Right lobe of liver (tissue), 4 donors: ENCODE results near the gene TMEM239.

Experiments used
- POLR2A ChIP-seq: fragments of 450-650 bp; IDR thresholded peaks from one replicate; pipeline ENCODE4 v1.6.1; 2017; ENCODE audit warnings: antibody characterized with exemption, mild to moderate bottlenecking
- TF ChIP-seq, protein P1 (sequence below), 4 donors: fragments of 200-600 bp in 3 of 4; fragments of 450-650 bp in 1 of 4; IDR thresholded peaks; one replicate each; pipeline versions ENCODE4 v1.5.1 to v1.8.0; 2016 to 2022; ENCODE audit warnings: antibody characterized with exemption in 4 of 4, mild to moderate bottlenecking in 2 of 4
- donor health status: DM: no; HTN: no; CAD: no.
- donor health status: DM: no; HTN: no; CAD: no.
- donor health status: DM: no; HTN: yes; CAD: no.

DNA sequence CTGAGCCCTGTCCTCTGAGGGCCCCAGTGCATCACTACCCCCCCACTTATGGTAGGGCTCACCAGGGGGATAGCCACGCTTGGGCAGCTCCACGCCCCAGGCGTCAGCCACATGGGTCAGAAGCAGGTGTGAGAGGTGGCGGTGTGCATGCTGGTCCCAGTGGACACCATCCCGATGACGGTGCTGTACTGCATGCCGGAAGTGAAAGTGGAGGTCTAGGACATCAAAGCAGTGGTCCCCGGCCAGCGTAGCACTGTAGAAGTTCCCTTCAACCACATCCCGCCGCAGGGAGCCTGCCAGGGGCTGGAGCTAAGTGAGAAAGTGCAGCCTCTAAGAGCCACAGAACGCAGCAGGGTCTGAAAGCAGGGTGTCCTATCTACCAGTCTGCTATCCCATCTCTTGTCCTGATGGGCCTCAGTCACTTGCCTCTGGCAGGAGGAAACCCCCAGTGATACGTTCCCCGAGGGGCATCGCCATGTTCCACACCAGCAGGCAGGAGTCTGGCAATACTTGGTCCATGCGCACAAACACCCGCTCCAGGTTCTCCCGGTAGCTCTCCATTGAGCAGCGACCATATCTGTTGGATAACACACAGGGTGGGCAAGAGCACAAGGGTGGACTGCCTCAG is 22.1 kb downstream of the TMEM239 start:
- no peak for TF ChIP-seq POLR2A
- TF ChIP-seq, protein P1, sequence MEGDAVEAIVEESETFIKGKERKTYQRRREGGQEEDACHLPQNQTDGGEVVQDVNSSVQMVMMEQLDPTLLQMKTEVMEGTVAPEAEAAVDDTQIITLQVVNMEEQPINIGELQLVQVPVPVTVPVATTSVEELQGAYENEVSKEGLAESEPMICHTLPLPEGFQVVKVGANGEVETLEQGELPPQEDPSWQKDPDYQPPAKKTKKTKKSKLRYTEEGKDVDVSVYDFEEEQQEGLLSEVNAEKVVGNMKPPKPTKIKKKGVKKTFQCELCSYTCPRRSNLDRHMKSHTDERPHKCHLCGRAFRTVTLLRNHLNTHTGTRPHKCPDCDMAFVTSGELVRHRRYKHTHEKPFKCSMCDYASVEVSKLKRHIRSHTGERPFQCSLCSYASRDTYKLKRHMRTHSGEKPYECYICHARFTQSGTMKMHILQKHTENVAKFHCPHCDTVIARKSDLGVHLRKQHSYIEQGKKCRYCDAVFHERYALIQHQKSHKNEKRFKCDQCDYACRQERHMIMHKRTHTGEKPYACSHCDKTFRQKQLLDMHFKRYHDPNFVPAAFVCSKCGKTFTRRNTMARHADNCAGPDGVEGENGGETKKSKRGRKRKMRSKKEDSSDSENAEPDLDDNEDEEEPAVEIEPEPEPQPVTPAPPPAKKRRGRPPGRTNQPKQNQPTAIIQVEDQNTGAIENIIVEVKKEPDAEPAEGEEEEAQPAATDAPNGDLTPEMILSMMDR (IDR thresholded peaks at IDR 0.05) = no peak
